ENCODE measurements around the gene PIK3CB.
"Not testable (repeated sequence)": the region's sequence is repeated elsewhere in the genome, so short reads cannot be mapped to it uniquely, and the experiment has no call there.

PIK3CB gene

GRCh38 chr3:138846824-138847223 is 12.1 kb upstream of the PIK3CB start:
- not testable (repeated sequence) for DNase-seq (ENCODE audit: low read depth, low spot score)

- peak; percentile 20 for DNase-seq (ENCODE audit: low read depth, low spot score)
These were observed 11.6 kb upstream of the PIK3CB start for GRCh38 chr3:138846262-138846791.

- DNase-seq (ENCODE audit: low read depth, low spot score) = peak; percentile 41
These were observed 11.0 kb upstream of the PIK3CB start for GRCh38 chr3:138845771-138846173.

- no peak for DNase-seq (ENCODE audit: low read depth, low spot score)
These were observed 10.5 kb upstream of the PIK3CB start for GRCh38 chr3:138845181-138845601.

- DNase-seq (ENCODE audit: low read depth, low spot score) = no peak
These were observed 7.9 kb upstream of the PIK3CB start for GRCh38 chr3:138842483-138843188.

- not testable (repeated sequence) for DNase-seq (ENCODE audit: low read depth, low spot score)
These were observed 3.7 kb upstream of the PIK3CB start for GRCh38 chr3:138838385-138838784.

- not testable (repeated sequence) for DNase-seq (ENCODE audit: low read depth, low spot score)
These were observed 1.1 kb upstream of the PIK3CB start for GRCh38 chr3:138835846-138836245.

- no peak for DNase-seq (ENCODE audit: low read depth, low spot score)
These were observed 649 bp upstream of the PIK3CB start for GRCh38 chr3:138835397-138835757.

GRCh38 chr3:138833899-138834595 is 681 bp downstream of the PIK3CB start:
- DNase-seq (ENCODE audit: low read depth, low spot score) = no peak

GRCh38 chr3:138832473-138833057 is 2.2 kb downstream of the PIK3CB start:
- DNase-seq (ENCODE audit: low read depth, low spot score) = not testable (repeated sequence)

- no peak for DNase-seq (ENCODE audit: low read depth, low spot score)
These were observed 4.7 kb downstream of the PIK3CB start for GRCh38 chr3:138829886-138830510.

- DNase-seq (ENCODE audit: low read depth, low spot score) = no peak
These were observed 5.6 kb downstream of the PIK3CB start for GRCh38 chr3:138829097-138829496.

GRCh38 chr3:138827222-138827621 is 7.5 kb downstream of the PIK3CB start:
- DNase-seq (ENCODE audit: low read depth, low spot score) = no peak

GRCh38 chr3:138825336-138825735 is 9.4 kb downstream of the PIK3CB start:
- no peak for DNase-seq (ENCODE audit: low read depth, low spot score)

- DNase-seq (ENCODE audit: low read depth, low spot score) = no peak
These were observed 10.6 kb downstream of the PIK3CB start for GRCh38 chr3:138824114-138824506.

- DNase-seq (ENCODE audit: low read depth, low spot score) = not testable (repeated sequence)
These were observed 14.3 kb downstream of the PIK3CB start for GRCh38 chr3:138820379-138820778.

GRCh38 chr3:138818185-138818860 is 16.4 kb downstream of the PIK3CB start:
- DNase-seq (ENCODE audit: low read depth, low spot score) = no peak

- no peak for DNase-seq (ENCODE audit: low read depth, low spot score)
These were observed 17.0 kb downstream of the PIK3CB start for GRCh38 chr3:138817695-138818094.

- DNase-seq (ENCODE audit: low read depth, low spot score) = no peak
These were observed 21.9 kb downstream of the PIK3CB start for GRCh38 chr3:138812806-138813205.

GRCh38 chr3:138809500-138810256 is 25.1 kb downstream of the PIK3CB start:
- no peak for DNase-seq (ENCODE audit: low read depth, low spot score)
